IMR-90 (cell line): Measurements from ENCODE around the gene ERVW-1. TPM values are rescaled to one million over a fixed set of nuclear protein-coding genes. Genes with fewer than 3 reads are reported as not detected.

Experiments
- ATAC-seq: fragments of 200-7000 bp; cut with Tn5 transposase; 2 replicates; pipeline ENCODE4 v1.9.1; 2020; ENCODE audit warnings: low read depth, mild to moderate bottlenecking, moderate library complexity
- BruUV-seq: library from RNA; stranded (reverse); fragments of 400-500 nt; replicated peaks from 2 replicates; lab custom pipeline; 2021; lab: Mats Ljungman, UMichigan
- CTCF ChIA-PET: fragments of 300-600 bp; formaldehyde crosslinking; extraction: SDS; loops from one replicate; lab custom pipeline; 2021; ENCODE audit warnings: antibody characterized with exemption; lab: Yijun Ruan, JAX
- POLR2A ChIA-PET: fragments of 300-600 bp; sonication (Branson Sonifier 250); formaldehyde crosslinking; loops from one replicate; lab custom pipeline; 2022; ENCODE audit warnings: antibody characterized with exemption; ENCODE audit not compliant: unreplicated experiment; lab: Charles Lee
- DNase-seq: peaks from one replicate; pipeline ENCODE4 v3.0.0; 2013
- H2AFZ ChIP-seq: replicated peaks from 2 replicates; pipeline ENCODE3; 2013; ENCODE audit warnings: low read length, mild to moderate bottlenecking; ENCODE audit not compliant: poor library complexity
- H2AK5ac ChIP-seq: 2 replicates; pipeline ENCODE4 v1.6.1; 2013; ENCODE audit warnings: low read depth, low read length, inconsistent platforms
- H2AK9ac ChIP-seq: replicated peaks from 2 replicates; pipeline ENCODE3; 2013; ENCODE audit warnings: mild to moderate bottlenecking, low read depth, low read length, moderate library complexity; ENCODE audit not compliant: poor library complexity
- H2BK120ac ChIP-seq: 2 replicates; pipeline ENCODE4 v1.6.1; 2013; ENCODE audit warnings: low read depth, low read length, inconsistent platforms
- H2BK15ac ChIP-seq: 3 replicates; pipeline ENCODE4 v1.6.1; 2013; ENCODE audit warnings: low read depth, low read length, inconsistent platforms
- H2BK20ac ChIP-seq: 2 replicates; pipeline ENCODE4 v1.6.1; 2013; ENCODE audit warnings: low read depth, mild to moderate bottlenecking, inconsistent platforms, low read length, moderate library complexity
- H2BK5ac ChIP-seq: 2 replicates; pipeline ENCODE4 v1.6.1; 2013; ENCODE audit warnings: mild to moderate bottlenecking, low read depth, low read length, inconsistent platforms; ENCODE audit not compliant: poor library complexity, severe bottlenecking
- H3K14ac ChIP-seq: replicated peaks from 2 replicates; pipeline ENCODE4 v1.6.1; 2013; ENCODE audit warnings: low read depth, low read length, inconsistent platforms
- H3K18ac ChIP-seq: 2 replicates; pipeline ENCODE4 v1.6.1; 2013; ENCODE audit warnings: low read depth, low read length, control low read depth
- H3K23ac ChIP-seq: 2 replicates; pipeline ENCODE4 v1.6.1; 2013; ENCODE audit warnings: low read depth, low read length, inconsistent platforms
- H3K27ac ChIP-seq: 2 replicates; pipeline ENCODE4 v1.5.1; 2013; ENCODE audit warnings: mild to moderate bottlenecking, control low read depth, low read length; ENCODE audit not compliant: insufficient read depth
- H3K27me3 ChIP-seq: 2 replicates; pipeline ENCODE4 v1.6.1; 2013; ENCODE audit warnings: low read length; ENCODE audit not compliant: control insufficient read depth, insufficient read depth
- H3K36me3 ChIP-seq: 2 replicates; pipeline ENCODE4 v1.6.1; 2013; ENCODE audit warnings: low read length, mixed read lengths; ENCODE audit not compliant: control insufficient read depth, insufficient read depth
- H3K4ac ChIP-seq: 2 replicates; pipeline ENCODE4 v1.6.1; 2013; ENCODE audit warnings: low read depth, low read length, inconsistent platforms
- H3K4me1 ChIP-seq: 2 replicates; pipeline ENCODE4 v1.6.1; 2013; ENCODE audit warnings: low read length, mixed read lengths; ENCODE audit not compliant: control insufficient read depth, insufficient read depth
- H3K4me2 ChIP-seq: 2 replicates; pipeline ENCODE4 v1.6.1; 2013; ENCODE audit warnings: low read depth, mild to moderate bottlenecking, control low read depth, low read length, moderate library complexity
- H3K4me3 ChIP-seq: 2 replicates; pipeline ENCODE4 v1.5.1; 2013; ENCODE audit warnings: low read depth, mild to moderate bottlenecking, control low read depth, low read length, moderate library complexity; ENCODE audit not compliant: insufficient read depth
- H3K56ac ChIP-seq: 2 replicates; pipeline ENCODE4 v1.6.1; 2013; ENCODE audit warnings: low read length, inconsistent platforms; ENCODE audit not compliant: insufficient read depth; ENCODE audit errors: extremely low read depth
- H3K79me1 ChIP-seq, 2 experiments: 2 replicates each; pipeline ENCODE4 v1.6.1; 2013; ENCODE audit warnings: low read length in 2 of 2, inconsistent platforms in 1 of 2, low read depth in 1 of 2
- H3K9ac ChIP-seq: 2 replicates; pipeline ENCODE4 v1.6.1; 2013; ENCODE audit warnings: low read depth, low read length, control low read depth
- H3K9me1 ChIP-seq: 2 replicates; pipeline ENCODE4 v1.6.1; 2013; ENCODE audit warnings: low read length, inconsistent platforms; ENCODE audit not compliant: insufficient read depth
- H3K9me3 ChIP-seq: 2 replicates; pipeline ENCODE4 v1.6.1; 2013; ENCODE audit warnings: low read length; ENCODE audit not compliant: control insufficient read depth, insufficient read depth
- H4K20me1 ChIP-seq: 2 replicates; pipeline ENCODE4 v1.6.1; 2013; ENCODE audit warnings: low read length, inconsistent platforms; ENCODE audit not compliant: insufficient read depth
- H4K5ac ChIP-seq: 2 replicates; pipeline ENCODE4 v1.6.1; 2013; ENCODE audit warnings: mild to moderate bottlenecking, low read depth, low read length, control low read depth
- H4K8ac ChIP-seq, 2 experiments: 2 replicates each; pipeline ENCODE4 v1.6.1; 2013; ENCODE audit warnings: low read depth in 2 of 2, low read length in 2 of 2, control low read depth in 1 of 2, inconsistent platforms in 1 of 2
- H4K91ac ChIP-seq: 2 replicates; pipeline ENCODE4 v1.6.1; 2013; ENCODE audit warnings: low read depth, low read length, inconsistent platforms; ENCODE audit not compliant: insufficient read depth
- CTCF ChIP-seq: conservative IDR thresholded peaks from 2 replicates; pipeline ENCODE4 v1.5.1; 2012; ENCODE audit warnings: mild to moderate bottlenecking, low read depth, low read length, improper control_type of control experiment
- ELK1 ChIP-seq: fragments of 150-350 bp; IDR thresholded peaks from 2 replicates; pipeline ENCODE4 v1.6.1; 2016; ENCODE audit warnings: low read depth, mild to moderate bottlenecking, low read length, moderate library complexity, borderline replicate concordance
- FOS ChIP-seq: fragments of 150-350 bp; IDR thresholded peaks from 2 replicates; pipeline ENCODE4 v1.6.1; 2016; ENCODE audit warnings: low read depth, low read length
- MXI1 ChIP-seq: IDR thresholded peaks from 2 replicates; pipeline ENCODE4 v1.6.1; 2012; ENCODE audit warnings: low read depth, mild to moderate bottlenecking, low read length, moderate library complexity, borderline replicate concordance
- NFE2L2 ChIP-seq: fragments of 150-350 bp; IDR thresholded peaks from 2 replicates; pipeline ENCODE4 v1.6.1; 2016; ENCODE audit warnings: low read depth, mild to moderate bottlenecking, low read length
- RFX5 ChIP-seq: IDR thresholded peaks from 2 replicates; pipeline ENCODE4 v1.8.0; 2012; ENCODE audit warnings: low read depth, mild to moderate bottlenecking, low read length, moderate library complexity
- SMC3 ChIP-seq: fragments of 150-350 bp; IDR thresholded peaks from 2 replicates; pipeline ENCODE4 v1.6.1; 2016; ENCODE audit warnings: low read depth, mild to moderate bottlenecking, antibody characterized with exemption, low read length, moderate library complexity
- USF2 ChIP-seq: fragments of 150-350 bp; IDR thresholded peaks from 2 replicates; pipeline ENCODE4 v1.6.1; 2017; ENCODE audit warnings: mild to moderate bottlenecking, antibody characterized with exemption, low read length, low read depth
- WGBS, 2 experiments: methylation state at CpG; one replicate each; pipeline versions ENCODE4 v1.1.5 to v1.1.7; 2013; ENCODE audit warnings: missing lambda C conversion rate in 2 of 2; ENCODE audit not compliant: insufficient read length in 1 of 2; ENCODE audit errors: extremely low coverage in 2 of 2; 5-methylcytosine and 5-hydroxymethylcytosine counted together
- dilution Hi-C: fragments of 300-500 bp; cut with HindIII; formaldehyde crosslinking; loops from one replicate; pipeline ENCODE4 v1.14.3; 2018; ENCODE audit warnings: low sequenced_read_pairs; ENCODE audit not compliant: unreplicated experiment
- in situ Hi-C: fragments of 300-500 bp; cut with MboI; formaldehyde crosslinking; loops from 3 replicates; pipeline ENCODE4 v1.14.3; 2019; ENCODE audit warnings: low sequenced_read_pairs, inconsistent platforms, mixed read lengths
- intact Hi-C: fragments of 100-400 bp; cut with micrococcal nuclease; formaldehyde crosslinking; loops from 2 replicates; pipeline ENCODE4 v1.10.0; 2022
- polyA plus RNA-seq, 3 experiments: library from polyadenylated mRNA; depleted of rRNA; stranded (reverse); fragments of >200 nt; gene quantifications; 2 replicates each; pipeline ENCODE4 v1.2.3, GENCODE V29; 2012; ENCODE audit warnings: low replicate concordance in 1 of 3
- total RNA-seq: library from RNA; depleted of rRNA; stranded (reverse); fragments of >200 nt; gene quantifications from 2 replicates; pipeline ENCODE4 v1.2.3, GENCODE V29; 2012

The ERVW-1 gene
- total and polyA plus RNA-seq, 2 of the 4 experiments (the other 2 are of a cell fraction): not detected

- no peak overlapping the region for H2BK20ac ChIP-seq
- 0 out of 2 replicates have a peak, but pooled peaks cover 4% of the 10 kb centered on the region for H3K9me1 ChIP-seq
- no peak overlapping the region for H3K23ac ChIP-seq
- CTCF ChIA-PET: no interaction called here
- no peak for DNase-seq
- H4K5ac ChIP-seq: no peak overlapping the region
- H3K27ac ChIP-seq: no peak overlapping the region
- no peak overlapping the region for H3K4me3 ChIP-seq
- in situ Hi-C loops: no loop called here
- H3K36me3 ChIP-seq: no peaks in the 10 kb centered on the region
- POLR2A ChIA-PET: no interaction called here
- H3K4me1 ChIP-seq: no peaks in the 10 kb centered on the region
- intact Hi-C loops: no loop called here
- no peak overlapping the region for H2BK120ac ChIP-seq
- no peaks in the 10 kb centered on the region for H3K79me1 ChIP-seq
- no peak overlapping the region for H3K14ac ChIP-seq
- no peak overlapping the region for H3K56ac ChIP-seq
- no peak overlapping the region for H3K9ac ChIP-seq
- no peak overlapping the region for H3K4me2 ChIP-seq
- no peak overlapping the region for H2AFZ ChIP-seq
- no peak overlapping the region for H4K91ac ChIP-seq
- no peak for TF ChIP-seq USF2
- no peak for TF ChIP-seq NFE2L2
- no peak for TF ChIP-seq CTCF
- TF ChIP-seq RFX5: no peak
- TF ChIP-seq SMC3: no peak
- no peak for TF ChIP-seq MXI1
- TF ChIP-seq ELK1: no peak
- no peak for TF ChIP-seq FOS
- H3K18ac ChIP-seq: no peak overlapping the region
- H4K20me1 ChIP-seq: no peaks in the 10 kb centered on the region
- H4K8ac ChIP-seq: no peak overlapping the region
- no peaks in the 10 kb centered on the region for H3K9me3 ChIP-seq
- H3K27me3 ChIP-seq: peaks cover 6% of the 10 kb centered on the region
- dilution Hi-C loops: no loop called here
- no peak overlapping the region for H3K4ac ChIP-seq
- WGBS, 2 experiments: no CpG with 5 or more reads among the region's 3 CpGs
- H2AK9ac ChIP-seq: no peak overlapping the region
- no peak overlapping the region for H2BK15ac ChIP-seq
- no peak for ATAC-seq
- H2AK5ac ChIP-seq: no peak overlapping the region
- H2BK5ac ChIP-seq: no peak overlapping the region
- no TSS peak for BruUV-seq
Measured at GRCh38 chr7:92427193-92427592, 50.6 kb downstream of the ERVW-1 start.
